Thyroid gland (tissue), 4 donors: Measurements from ENCODE around the gene MDC1.
"Not testable (repeated sequence)": the region's sequence is repeated elsewhere in the genome, so short reads cannot be mapped to it uniquely, and the experiment has no call there.

Source experiments
- POLR2A ChIP-seq, 2 donors: fragments of 450-650 bp; IDR thresholded peaks; one replicate each; pipeline ENCODE4 v1.6.1; 2017; ENCODE audit warnings: antibody characterized with exemption in 2 of 2, mild to moderate bottlenecking in 2 of 2, moderate library complexity in 1 of 2
- TF ChIP-seq, protein P1 (sequence below), 6 experiments: fragments of 200-600 bp in 3 of 6; fragments of 450-650 bp in 3 of 6; sonication (generic) in 3 of 6; IDR thresholded peaks; one replicate each; pipeline ENCODE4 v1.5.1; 2016 to 2019; ENCODE audit warnings: antibody characterized with exemption in 6 of 6, mild to moderate bottlenecking in 2 of 6, inconsistent platforms in 1 of 6, moderate library complexity in 1 of 6

DNA sequence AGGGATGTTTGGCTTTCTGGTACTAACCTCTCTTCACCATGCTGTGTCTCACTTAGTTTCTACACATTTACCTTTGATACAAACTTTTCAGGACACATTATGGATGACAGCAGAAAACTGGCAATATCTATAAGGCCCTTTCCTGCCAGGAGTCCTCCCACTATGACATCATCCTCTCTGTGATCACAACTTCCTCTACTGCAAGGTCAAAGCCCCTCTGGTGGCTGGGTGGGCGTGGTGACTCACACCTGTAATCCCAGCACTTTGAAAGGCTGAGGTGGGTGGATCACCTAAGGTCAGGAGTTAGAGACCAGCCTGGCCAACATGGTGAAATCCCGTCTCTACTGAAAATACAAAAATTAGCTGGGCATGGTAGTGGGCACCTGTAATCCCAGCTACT is 50.8 kb downstream of the MDC1 start:
- not testable (repeated sequence) for TF ChIP-seq POLR2A (IDR thresholded peaks at IDR 0.05)
- TF ChIP-seq, protein P1, sequence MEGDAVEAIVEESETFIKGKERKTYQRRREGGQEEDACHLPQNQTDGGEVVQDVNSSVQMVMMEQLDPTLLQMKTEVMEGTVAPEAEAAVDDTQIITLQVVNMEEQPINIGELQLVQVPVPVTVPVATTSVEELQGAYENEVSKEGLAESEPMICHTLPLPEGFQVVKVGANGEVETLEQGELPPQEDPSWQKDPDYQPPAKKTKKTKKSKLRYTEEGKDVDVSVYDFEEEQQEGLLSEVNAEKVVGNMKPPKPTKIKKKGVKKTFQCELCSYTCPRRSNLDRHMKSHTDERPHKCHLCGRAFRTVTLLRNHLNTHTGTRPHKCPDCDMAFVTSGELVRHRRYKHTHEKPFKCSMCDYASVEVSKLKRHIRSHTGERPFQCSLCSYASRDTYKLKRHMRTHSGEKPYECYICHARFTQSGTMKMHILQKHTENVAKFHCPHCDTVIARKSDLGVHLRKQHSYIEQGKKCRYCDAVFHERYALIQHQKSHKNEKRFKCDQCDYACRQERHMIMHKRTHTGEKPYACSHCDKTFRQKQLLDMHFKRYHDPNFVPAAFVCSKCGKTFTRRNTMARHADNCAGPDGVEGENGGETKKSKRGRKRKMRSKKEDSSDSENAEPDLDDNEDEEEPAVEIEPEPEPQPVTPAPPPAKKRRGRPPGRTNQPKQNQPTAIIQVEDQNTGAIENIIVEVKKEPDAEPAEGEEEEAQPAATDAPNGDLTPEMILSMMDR (IDR thresholded peaks at IDR 0.05), result not testable (repeated sequence)
